ENCODE measurements around the gene ZBED1.
"Not testable (repeated sequence)": the region's sequence is repeated elsewhere in the genome, so short reads cannot be mapped to it uniquely, and the experiment has no call there.

ZBED1 gene

DNA sequence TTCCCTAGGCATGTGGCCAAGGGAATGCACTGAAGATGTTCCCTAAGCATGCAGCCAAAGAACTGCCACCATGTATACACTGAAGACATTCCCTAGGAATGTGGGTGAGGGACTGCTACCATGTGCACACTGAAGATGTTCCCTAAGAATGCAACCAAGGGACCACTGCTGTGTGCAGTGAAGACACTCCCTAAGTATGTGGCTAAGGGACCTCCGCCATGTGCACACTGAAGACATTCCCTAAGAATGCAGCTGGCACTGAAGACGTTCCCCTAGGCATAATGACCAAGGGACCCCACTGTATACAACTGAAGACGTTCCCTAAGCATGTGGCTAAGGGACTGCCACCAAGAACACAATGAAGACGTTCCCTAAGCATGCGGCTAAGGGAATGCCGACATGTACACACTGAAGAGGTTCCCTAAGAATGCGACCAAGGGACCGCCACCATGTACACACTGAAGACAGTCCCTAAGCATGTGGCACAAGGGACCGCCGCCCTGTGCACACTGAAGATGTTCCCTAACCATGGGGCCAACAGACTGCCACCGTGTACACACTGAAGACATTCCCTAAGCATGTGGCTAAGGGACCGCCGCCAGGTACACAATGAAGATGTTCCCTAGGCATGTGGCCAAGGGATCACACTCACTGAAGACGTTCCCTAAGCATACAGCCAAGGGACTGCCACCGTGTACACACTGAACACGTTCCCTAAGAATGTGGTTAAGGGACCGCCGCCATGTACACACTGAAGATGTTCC, 25.6 kb downstream of the ZBED1 start:
- in situ Hi-C loops (cut with MboI; ENCODE audit: low sequenced_read_pairs, unreplicated experiment) = no loop called here
- TF ChIP-seq, protein P1, sequence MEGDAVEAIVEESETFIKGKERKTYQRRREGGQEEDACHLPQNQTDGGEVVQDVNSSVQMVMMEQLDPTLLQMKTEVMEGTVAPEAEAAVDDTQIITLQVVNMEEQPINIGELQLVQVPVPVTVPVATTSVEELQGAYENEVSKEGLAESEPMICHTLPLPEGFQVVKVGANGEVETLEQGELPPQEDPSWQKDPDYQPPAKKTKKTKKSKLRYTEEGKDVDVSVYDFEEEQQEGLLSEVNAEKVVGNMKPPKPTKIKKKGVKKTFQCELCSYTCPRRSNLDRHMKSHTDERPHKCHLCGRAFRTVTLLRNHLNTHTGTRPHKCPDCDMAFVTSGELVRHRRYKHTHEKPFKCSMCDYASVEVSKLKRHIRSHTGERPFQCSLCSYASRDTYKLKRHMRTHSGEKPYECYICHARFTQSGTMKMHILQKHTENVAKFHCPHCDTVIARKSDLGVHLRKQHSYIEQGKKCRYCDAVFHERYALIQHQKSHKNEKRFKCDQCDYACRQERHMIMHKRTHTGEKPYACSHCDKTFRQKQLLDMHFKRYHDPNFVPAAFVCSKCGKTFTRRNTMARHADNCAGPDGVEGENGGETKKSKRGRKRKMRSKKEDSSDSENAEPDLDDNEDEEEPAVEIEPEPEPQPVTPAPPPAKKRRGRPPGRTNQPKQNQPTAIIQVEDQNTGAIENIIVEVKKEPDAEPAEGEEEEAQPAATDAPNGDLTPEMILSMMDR (IDR thresholded peaks at IDR 0.05; ENCODE audit: borderline replicate concordance, control extremely low read depth, extremely low read depth, insufficient read depth, missing control alignments) = no peak
- DNase-seq (ENCODE audit: low spot score) = no peak

GRCh38 chrX:2474280-2474962, 26.4 kb downstream of the ZBED1 start:
- TF ChIP-seq, protein P1 (IDR thresholded peaks at IDR 0.05; ENCODE audit: borderline replicate concordance, control extremely low read depth, extremely low read depth, insufficient read depth, missing control alignments) = no peak
- no peak for DNase-seq (ENCODE audit: low spot score)
- in situ Hi-C loops (cut with MboI; ENCODE audit: low sequenced_read_pairs, unreplicated experiment) = no loop called here

GRCh38 chrX:2473064-2473463, 27.7 kb downstream of the ZBED1 start:
- in situ Hi-C loops (cut with MboI; ENCODE audit: low sequenced_read_pairs, unreplicated experiment) = not testable (repeated sequence)

GRCh38 chrX:2471641-2472040, 29.1 kb downstream of the ZBED1 start:
- DNase-seq (ENCODE audit: low spot score) = no peak
- TF ChIP-seq, protein P1 (IDR thresholded peaks at IDR 0.05; ENCODE audit: borderline replicate concordance, control extremely low read depth, extremely low read depth, insufficient read depth, missing control alignments) = no peak
- in situ Hi-C loops (cut with MboI; ENCODE audit: low sequenced_read_pairs, unreplicated experiment) = no loop called here

More at GRCh38 chrX:2473064-2473463, 27.7 kb downstream of the ZBED1 start:
- not testable (repeated sequence) for DNase-seq (ENCODE audit: low spot score)

GRCh38 chrX:2471126-2471525, 29.6 kb downstream of the ZBED1 start:
- in situ Hi-C loops (cut with MboI; ENCODE audit: low sequenced_read_pairs, unreplicated experiment); DNase-seq (ENCODE audit: low spot score): not testable (repeated sequence)

DNA sequence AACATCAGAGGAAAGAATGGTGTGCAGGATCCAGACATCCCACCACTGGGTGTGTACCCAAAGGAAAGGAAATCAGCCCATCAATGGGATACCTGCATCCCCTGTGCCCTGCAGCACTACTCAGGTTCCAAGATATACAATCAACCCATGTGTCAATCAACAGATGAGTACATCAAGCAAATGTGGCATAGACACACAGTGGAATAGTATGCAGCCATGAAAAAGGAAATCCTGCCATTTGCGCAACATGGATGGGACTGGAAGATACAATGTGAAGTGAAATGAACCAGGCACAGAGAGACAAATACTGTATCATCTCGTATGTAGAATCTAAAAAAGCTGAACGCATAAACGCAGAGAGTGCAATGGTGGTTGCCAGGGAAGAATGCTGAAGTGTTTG, 30.9 kb downstream of the ZBED1 start:
- in situ Hi-C loops (cut with MboI; ENCODE audit: low sequenced_read_pairs, unreplicated experiment); DNase-seq (ENCODE audit: low spot score): not testable (repeated sequence)

- TF ChIP-seq, protein P1 (IDR thresholded peaks at IDR 0.05; ENCODE audit: borderline replicate concordance, control extremely low read depth, extremely low read depth, insufficient read depth, missing control alignments) = no peak
- DNase-seq (ENCODE audit: low spot score) = no peak
- in situ Hi-C loops (cut with MboI; ENCODE audit: low sequenced_read_pairs, unreplicated experiment) = no loop called here
These were observed 31.5 kb downstream of the ZBED1 start for GRCh38 chrX:2469196-2469685.

Data from GM13976 (cell line).